IMR-90 (cell line): Measurements from ENCODE around the gene AGTPBP1. TPM values are rescaled to one million over a fixed set of nuclear protein-coding genes. Genes with fewer than 3 reads are reported as not detected.

Experiments
- ATAC-seq: fragments of 200-7000 bp; cut with Tn5 transposase; 2 replicates; pipeline ENCODE4 v1.9.1; 2020; ENCODE audit warnings: low read depth, mild to moderate bottlenecking, moderate library complexity
- BruUV-seq: library from RNA; stranded (reverse); fragments of 400-500 nt; replicated peaks from 2 replicates; lab custom pipeline; 2021; lab: Mats Ljungman, UMichigan
- CTCF ChIA-PET: fragments of 300-600 bp; formaldehyde crosslinking; extraction: SDS; loops from one replicate; lab custom pipeline; 2021; ENCODE audit warnings: antibody characterized with exemption; lab: Yijun Ruan, JAX
- POLR2A ChIA-PET: fragments of 300-600 bp; sonication (Branson Sonifier 250); formaldehyde crosslinking; loops from one replicate; lab custom pipeline; 2022; ENCODE audit warnings: antibody characterized with exemption; ENCODE audit not compliant: unreplicated experiment; lab: Charles Lee
- DNase-seq: peaks from one replicate; pipeline ENCODE4 v3.0.0; 2013
- H2AFZ ChIP-seq: replicated peaks from 2 replicates; pipeline ENCODE3; 2013; ENCODE audit warnings: low read length, mild to moderate bottlenecking; ENCODE audit not compliant: poor library complexity
- H2AK5ac ChIP-seq: 2 replicates; pipeline ENCODE4 v1.6.1; 2013; ENCODE audit warnings: low read depth, low read length, inconsistent platforms
- H2AK9ac ChIP-seq: replicated peaks from 2 replicates; pipeline ENCODE3; 2013; ENCODE audit warnings: mild to moderate bottlenecking, low read depth, low read length, moderate library complexity; ENCODE audit not compliant: poor library complexity
- H2BK120ac ChIP-seq: 2 replicates; pipeline ENCODE4 v1.6.1; 2013; ENCODE audit warnings: low read depth, low read length, inconsistent platforms
- H2BK15ac ChIP-seq: 3 replicates; pipeline ENCODE4 v1.6.1; 2013; ENCODE audit warnings: low read depth, low read length, inconsistent platforms
- H2BK20ac ChIP-seq: 2 replicates; pipeline ENCODE4 v1.6.1; 2013; ENCODE audit warnings: low read depth, mild to moderate bottlenecking, inconsistent platforms, low read length, moderate library complexity
- H2BK5ac ChIP-seq: 2 replicates; pipeline ENCODE4 v1.6.1; 2013; ENCODE audit warnings: mild to moderate bottlenecking, low read depth, low read length, inconsistent platforms; ENCODE audit not compliant: poor library complexity, severe bottlenecking
- H3K14ac ChIP-seq: replicated peaks from 2 replicates; pipeline ENCODE4 v1.6.1; 2013; ENCODE audit warnings: low read depth, low read length, inconsistent platforms
- H3K18ac ChIP-seq: 2 replicates; pipeline ENCODE4 v1.6.1; 2013; ENCODE audit warnings: low read depth, low read length, control low read depth
- H3K23ac ChIP-seq: 2 replicates; pipeline ENCODE4 v1.6.1; 2013; ENCODE audit warnings: low read depth, low read length, inconsistent platforms
- H3K27ac ChIP-seq: 2 replicates; pipeline ENCODE4 v1.5.1; 2013; ENCODE audit warnings: mild to moderate bottlenecking, control low read depth, low read length; ENCODE audit not compliant: insufficient read depth
- H3K27me3 ChIP-seq: 2 replicates; pipeline ENCODE4 v1.6.1; 2013; ENCODE audit warnings: low read length; ENCODE audit not compliant: control insufficient read depth, insufficient read depth
- H3K36me3 ChIP-seq: 2 replicates; pipeline ENCODE4 v1.6.1; 2013; ENCODE audit warnings: low read length, mixed read lengths; ENCODE audit not compliant: control insufficient read depth, insufficient read depth
- H3K4ac ChIP-seq: 2 replicates; pipeline ENCODE4 v1.6.1; 2013; ENCODE audit warnings: low read depth, low read length, inconsistent platforms
- H3K4me1 ChIP-seq: 2 replicates; pipeline ENCODE4 v1.6.1; 2013; ENCODE audit warnings: low read length, mixed read lengths; ENCODE audit not compliant: control insufficient read depth, insufficient read depth
- H3K4me2 ChIP-seq: 2 replicates; pipeline ENCODE4 v1.6.1; 2013; ENCODE audit warnings: low read depth, mild to moderate bottlenecking, control low read depth, low read length, moderate library complexity
- H3K4me3 ChIP-seq: 2 replicates; pipeline ENCODE4 v1.5.1; 2013; ENCODE audit warnings: low read depth, mild to moderate bottlenecking, control low read depth, low read length, moderate library complexity; ENCODE audit not compliant: insufficient read depth
- H3K56ac ChIP-seq: 2 replicates; pipeline ENCODE4 v1.6.1; 2013; ENCODE audit warnings: low read length, inconsistent platforms; ENCODE audit not compliant: insufficient read depth; ENCODE audit errors: extremely low read depth
- H3K79me1 ChIP-seq, 2 experiments: 2 replicates each; pipeline ENCODE4 v1.6.1; 2013; ENCODE audit warnings: low read length in 2 of 2, inconsistent platforms in 1 of 2, low read depth in 1 of 2
- H3K9ac ChIP-seq: 2 replicates; pipeline ENCODE4 v1.6.1; 2013; ENCODE audit warnings: low read depth, low read length, control low read depth
- H3K9me1 ChIP-seq: 2 replicates; pipeline ENCODE4 v1.6.1; 2013; ENCODE audit warnings: low read length, inconsistent platforms; ENCODE audit not compliant: insufficient read depth
- H3K9me3 ChIP-seq: 2 replicates; pipeline ENCODE4 v1.6.1; 2013; ENCODE audit warnings: low read length; ENCODE audit not compliant: control insufficient read depth, insufficient read depth
- H4K20me1 ChIP-seq: 2 replicates; pipeline ENCODE4 v1.6.1; 2013; ENCODE audit warnings: low read length, inconsistent platforms; ENCODE audit not compliant: insufficient read depth
- H4K5ac ChIP-seq: 2 replicates; pipeline ENCODE4 v1.6.1; 2013; ENCODE audit warnings: mild to moderate bottlenecking, low read depth, low read length, control low read depth
- H4K8ac ChIP-seq, 2 experiments: 2 replicates each; pipeline ENCODE4 v1.6.1; 2013; ENCODE audit warnings: low read depth in 2 of 2, low read length in 2 of 2, control low read depth in 1 of 2, inconsistent platforms in 1 of 2
- H4K91ac ChIP-seq: 2 replicates; pipeline ENCODE4 v1.6.1; 2013; ENCODE audit warnings: low read depth, low read length, inconsistent platforms; ENCODE audit not compliant: insufficient read depth
- BHLHE40 ChIP-seq: fragments of 150-350 bp; IDR thresholded peaks from 2 replicates; pipeline ENCODE4 v1.6.1; 2016; ENCODE audit warnings: mild to moderate bottlenecking, low read depth, low read length
- CEBPB ChIP-seq: IDR thresholded peaks from 2 replicates; pipeline ENCODE4 v1.6.1; 2012; ENCODE audit warnings: low read depth, low read length, improper control_type of control experiment
- CHD1 ChIP-seq: IDR thresholded peaks from 2 replicates; pipeline ENCODE4 v1.6.1; 2012; ENCODE audit warnings: low read depth, low read length, improper control_type of control experiment
- FOS ChIP-seq: fragments of 150-350 bp; IDR thresholded peaks from 2 replicates; pipeline ENCODE4 v1.6.1; 2016; ENCODE audit warnings: low read depth, low read length
- MAFK ChIP-seq: IDR thresholded peaks from 2 replicates; pipeline ENCODE4 v1.6.1; 2012; ENCODE audit warnings: low read depth, low read length, improper control_type of control experiment
- MAZ ChIP-seq: IDR thresholded peaks from 2 replicates; pipeline ENCODE4 v1.6.1; 2012; ENCODE audit warnings: low read depth, mild to moderate bottlenecking, low read length, improper control_type of control experiment, moderate library complexity, borderline replicate concordance
- MXI1 ChIP-seq: IDR thresholded peaks from 2 replicates; pipeline ENCODE4 v1.6.1; 2012; ENCODE audit warnings: low read depth, mild to moderate bottlenecking, low read length, moderate library complexity, borderline replicate concordance
- NFE2L2 ChIP-seq: fragments of 150-350 bp; IDR thresholded peaks from 2 replicates; pipeline ENCODE4 v1.6.1; 2016; ENCODE audit warnings: low read depth, mild to moderate bottlenecking, low read length
- POLR2A ChIP-seq: IDR thresholded peaks from 2 replicates; pipeline ENCODE4 v1.6.1; 2012; ENCODE audit warnings: mild to moderate bottlenecking, low read depth, low read length
- RAD21 ChIP-seq: IDR thresholded peaks from 2 replicates; pipeline ENCODE4 v1.6.1; 2012; ENCODE audit warnings: low read length, improper control_type of control experiment
- RCOR1 ChIP-seq: IDR thresholded peaks from 2 replicates; pipeline ENCODE4 v1.6.1; 2012; ENCODE audit warnings: mild to moderate bottlenecking, low read length, improper control_type of control experiment; ENCODE audit not compliant: insufficient replicate concordance
- RFX5 ChIP-seq: IDR thresholded peaks from 2 replicates; pipeline ENCODE4 v1.8.0; 2012; ENCODE audit warnings: low read depth, mild to moderate bottlenecking, low read length, moderate library complexity
- SMC3 ChIP-seq: fragments of 150-350 bp; IDR thresholded peaks from 2 replicates; pipeline ENCODE4 v1.6.1; 2016; ENCODE audit warnings: low read depth, mild to moderate bottlenecking, antibody characterized with exemption, low read length, moderate library complexity
- WGBS, 2 experiments: methylation state at CpG; one replicate each; pipeline versions ENCODE4 v1.1.5 to v1.1.7; 2013; ENCODE audit warnings: missing lambda C conversion rate in 2 of 2; ENCODE audit not compliant: insufficient read length in 1 of 2; ENCODE audit errors: extremely low coverage in 2 of 2; 5-methylcytosine and 5-hydroxymethylcytosine counted together
- dilution Hi-C: fragments of 300-500 bp; cut with HindIII; formaldehyde crosslinking; loops from one replicate; pipeline ENCODE4 v1.14.3; 2018; ENCODE audit warnings: low sequenced_read_pairs; ENCODE audit not compliant: unreplicated experiment
- in situ Hi-C: fragments of 300-500 bp; cut with MboI; formaldehyde crosslinking; loops from 3 replicates; pipeline ENCODE4 v1.14.3; 2019; ENCODE audit warnings: low sequenced_read_pairs, inconsistent platforms, mixed read lengths
- intact Hi-C: fragments of 100-400 bp; cut with micrococcal nuclease; formaldehyde crosslinking; loops from 2 replicates; pipeline ENCODE4 v1.10.0; 2022
- polyA plus RNA-seq, 3 experiments: library from polyadenylated mRNA; depleted of rRNA; stranded (reverse); fragments of >200 nt; gene quantifications; 2 replicates each; pipeline ENCODE4 v1.2.3, GENCODE V29; 2012; ENCODE audit warnings: low replicate concordance in 1 of 3
- total RNA-seq: library from RNA; depleted of rRNA; stranded (reverse); fragments of >200 nt; gene quantifications from 2 replicates; pipeline ENCODE4 v1.2.3, GENCODE V29; 2012
- TF ChIP-seq, protein P1 (sequence below): fragments of 150-350 bp; IDR thresholded peaks from 2 replicates; pipeline ENCODE4 v1.6.1; 2016; ENCODE audit warnings: low read depth, mild to moderate bottlenecking, low read length, moderate library complexity, borderline replicate concordance
- TF ChIP-seq, protein P2 (sequence below): conservative IDR thresholded peaks from 2 replicates; pipeline ENCODE4 v1.5.1; 2012; ENCODE audit warnings: mild to moderate bottlenecking, low read depth, low read length, improper control_type of control experiment
- TF ChIP-seq, protein P3 (sequence below): fragments of 150-350 bp; IDR thresholded peaks from 2 replicates; pipeline ENCODE4 v1.6.1; 2017; ENCODE audit warnings: mild to moderate bottlenecking, antibody characterized with exemption, low read length, low read depth

Gene AGTPBP1
- total and polyA plus RNA-seq, 2 of the 4 experiments (the other 2 are of a cell fraction): 3.3 to 9.0 TPM

DNA sequence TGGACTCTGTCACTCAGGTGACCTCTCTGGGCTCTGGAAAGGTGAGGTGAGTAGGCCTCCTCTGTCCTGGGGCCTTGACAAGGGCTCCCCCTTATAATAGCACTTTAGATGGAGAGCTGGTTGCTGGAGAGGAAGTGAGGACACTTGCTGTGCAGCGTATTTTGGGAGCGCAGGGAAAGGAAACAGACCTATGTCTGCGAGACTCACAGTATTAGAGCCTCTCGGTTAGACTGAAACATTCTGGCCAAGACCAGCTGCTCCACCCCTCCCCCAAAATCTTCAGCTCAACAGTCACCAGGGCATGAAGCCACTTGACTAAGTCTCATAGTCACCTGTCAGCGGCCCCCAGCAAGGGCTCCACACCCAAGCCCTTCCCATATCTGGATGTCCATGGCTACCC, 213.6 kb downstream of the AGTPBP1 start:
- Histone ChIP-seq H2BK15ac (no peak overlapping the region), H4K20me1 (no peaks in the 10 kb centered on the region), H3K56ac (no peak overlapping the region), H3K9me3 (no peaks in the 10 kb centered on the region), H3K18ac (no peak overlapping the region), H3K4me3 (no peak overlapping the region), H3K14ac (no peak overlapping the region), H3K9ac (no peak overlapping the region), H3K36me3 (no peaks in the 10 kb centered on the region), H4K8ac (no peak overlapping the region), H2AFZ (no peak overlapping the region), H2BK5ac (no peak overlapping the region), H3K27me3 (no peaks in the 10 kb centered on the region), H3K4me2 (no peak overlapping the region), H4K5ac (no peak overlapping the region), H2BK120ac (no peak overlapping the region), H3K79me1 (no peaks in the 10 kb centered on the region), H3K23ac (no peak overlapping the region), H4K91ac (no peak overlapping the region), H3K9me1 (no peaks in the 10 kb centered on the region), H2AK9ac (no peak overlapping the region), H3K4ac (no peak overlapping the region), H2BK20ac (no peak overlapping the region), H2AK5ac (no peak overlapping the region), H3K4me1 (no peaks in the 10 kb centered on the region), H3K27ac (no peak overlapping the region)
- no peak for DNase-seq
- dilution Hi-C loops (no loop called here), in situ Hi-C loops (no loop called here), intact Hi-C loops (no loop called here)
- TF ChIP-seq MAFK (no peak), BHLHE40 (no peak), NFE2L2 (no peak), RFX5 (no peak), CEBPB (no peak), POLR2A (no peak), CHD1 (no peak), RAD21 (no peak), MXI1 (no peak), FOS (no peak), SMC3 (no peak), MAZ (no peak), RCOR1 (no peak)
- TF ChIP-seq, protein P1, sequence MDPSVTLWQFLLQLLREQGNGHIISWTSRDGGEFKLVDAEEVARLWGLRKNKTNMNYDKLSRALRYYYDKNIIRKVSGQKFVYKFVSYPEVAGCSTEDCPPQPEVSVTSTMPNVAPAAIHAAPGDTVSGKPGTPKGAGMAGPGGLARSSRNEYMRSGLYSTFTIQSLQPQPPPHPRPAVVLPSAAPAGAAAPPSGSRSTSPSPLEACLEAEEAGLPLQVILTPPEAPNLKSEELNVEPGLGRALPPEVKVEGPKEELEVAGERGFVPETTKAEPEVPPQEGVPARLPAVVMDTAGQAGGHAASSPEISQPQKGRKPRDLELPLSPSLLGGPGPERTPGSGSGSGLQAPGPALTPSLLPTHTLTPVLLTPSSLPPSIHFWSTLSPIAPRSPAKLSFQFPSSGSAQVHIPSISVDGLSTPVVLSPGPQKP: no peak
- TF ChIP-seq, protein P2, sequence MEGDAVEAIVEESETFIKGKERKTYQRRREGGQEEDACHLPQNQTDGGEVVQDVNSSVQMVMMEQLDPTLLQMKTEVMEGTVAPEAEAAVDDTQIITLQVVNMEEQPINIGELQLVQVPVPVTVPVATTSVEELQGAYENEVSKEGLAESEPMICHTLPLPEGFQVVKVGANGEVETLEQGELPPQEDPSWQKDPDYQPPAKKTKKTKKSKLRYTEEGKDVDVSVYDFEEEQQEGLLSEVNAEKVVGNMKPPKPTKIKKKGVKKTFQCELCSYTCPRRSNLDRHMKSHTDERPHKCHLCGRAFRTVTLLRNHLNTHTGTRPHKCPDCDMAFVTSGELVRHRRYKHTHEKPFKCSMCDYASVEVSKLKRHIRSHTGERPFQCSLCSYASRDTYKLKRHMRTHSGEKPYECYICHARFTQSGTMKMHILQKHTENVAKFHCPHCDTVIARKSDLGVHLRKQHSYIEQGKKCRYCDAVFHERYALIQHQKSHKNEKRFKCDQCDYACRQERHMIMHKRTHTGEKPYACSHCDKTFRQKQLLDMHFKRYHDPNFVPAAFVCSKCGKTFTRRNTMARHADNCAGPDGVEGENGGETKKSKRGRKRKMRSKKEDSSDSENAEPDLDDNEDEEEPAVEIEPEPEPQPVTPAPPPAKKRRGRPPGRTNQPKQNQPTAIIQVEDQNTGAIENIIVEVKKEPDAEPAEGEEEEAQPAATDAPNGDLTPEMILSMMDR: no peak
- TF ChIP-seq, protein P3, sequence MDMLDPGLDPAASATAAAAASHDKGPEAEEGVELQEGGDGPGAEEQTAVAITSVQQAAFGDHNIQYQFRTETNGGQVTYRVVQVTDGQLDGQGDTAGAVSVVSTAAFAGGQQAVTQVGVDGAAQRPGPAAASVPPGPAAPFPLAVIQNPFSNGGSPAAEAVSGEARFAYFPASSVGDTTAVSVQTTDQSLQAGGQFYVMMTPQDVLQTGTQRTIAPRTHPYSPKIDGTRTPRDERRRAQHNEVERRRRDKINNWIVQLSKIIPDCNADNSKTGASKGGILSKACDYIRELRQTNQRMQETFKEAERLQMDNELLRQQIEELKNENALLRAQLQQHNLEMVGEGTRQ: no peak
- POLR2A ChIA-PET: no interaction called here
- WGBS, 2 experiments: 67% methylated on average over 2 of the region's 5 CpGs; no CpG with 5 or more reads in 1 of the 2 experiments
- ATAC-seq: no peak
- CTCF ChIA-PET: no interaction called here
- no TSS peak for BruUV-seq
